Sigmoid colon (tissue), 7 donors: Measurements from ENCODE around the gene STX17. TPM values are rescaled to one million over a fixed set of nuclear protein-coding genes. Genes with fewer than 3 reads are reported as not detected.

Experiments used
- DNase-seq: peaks from one replicate; pipeline ENCODE4 v3.0.0-alpha.2; 2019
- H3K27ac ChIP-seq, 4 donors: fragments of 200-600 bp; sonication (generic); one replicate each; pipeline ENCODE4 v1.5.1; 2016 to 2019; ENCODE audit warnings: mild to moderate bottlenecking in 1 of 4
- H3K27me3 ChIP-seq, 3 donors: fragments of 200-600 bp; sonication (generic); one replicate each; pipeline ENCODE4 v1.5.1; 2019; ENCODE audit warnings: mild to moderate bottlenecking in 1 of 3
- H3K36me3 ChIP-seq, 4 donors: fragments of 200-600 bp; sonication (generic); one replicate each; pipeline ENCODE4 v1.5.1; 2016 to 2019
- H3K4me1 ChIP-seq, 4 donors: fragments of 200-600 bp; sonication (generic); one replicate each; pipeline ENCODE4 v1.5.1; 2017 to 2019
- H3K4me3 ChIP-seq, 4 donors: fragments of 200-600 bp; sonication (generic); one replicate each; pipeline ENCODE4 v1.5.1; 2017 to 2019; ENCODE audit warnings: mild to moderate bottlenecking in 2 of 4, moderate library complexity in 1 of 4
- H3K9me3 ChIP-seq, 4 donors: fragments of 200-600 bp in 3 of 4; sonication (generic) in 3 of 4; one replicate each; pipeline versions ENCODE4 v1.5.1 to v1.6.1; 2013 to 2019
- CTCF ChIP-seq, 4 experiments: fragments of 450-650 bp in 3 of 4; fragments of 200-600 bp in 1 of 4; IDR thresholded peaks; one replicate each; pipeline ENCODE4 v1.5.1; 2016 to 2019; ENCODE audit warnings: antibody characterized with exemption in 4 of 4, mild to moderate bottlenecking in 3 of 4, moderate library complexity in 2 of 4
- EP300 ChIP-seq, 4 donors: sonication (generic); formaldehyde crosslinking; IDR thresholded peaks; one replicate each; pipeline ENCODE4 v1.6.1; 2017; ENCODE audit warnings: antibody characterized with exemption in 4 of 4
- POLR2A ChIP-seq, 2 donors: fragments of 450-650 bp; IDR thresholded peaks; one replicate each; pipeline ENCODE4 v1.6.1; 2016; ENCODE audit warnings: antibody characterized with exemption in 2 of 2, mild to moderate bottlenecking in 2 of 2, moderate library complexity in 2 of 2
- POLR2AphosphoS5 ChIP-seq, 4 donors: sonication (generic); formaldehyde crosslinking; IDR thresholded peaks; one replicate each; pipeline ENCODE4 v1.6.1; 2017; ENCODE audit warnings: antibody characterized with exemption in 4 of 4
- WGBS, 2 donors: extraction: QIAGEN DNeasy Blood & Tissue Kit; methylation state at CpG; one replicate each; pipeline ENCODE4 v1.1.7; 2013; 5-methylcytosine and 5-hydroxymethylcytosine counted together
- intact Hi-C: fragments of 100-400 bp; cut with DNase I; formaldehyde crosslinking; loops from one replicate; pipeline ENCODE4 v1.15.1; 2023
- polyA plus RNA-seq, 3 donors: library from polyadenylated mRNA; stranded (reverse); fragments of 200-250 nt; gene quantifications; one replicate each; pipeline ENCODE4 v1.2.3, GENCODE V29; 2013
- total RNA-seq, 4 donors: library from RNA; depleted of rRNA; stranded (reverse); fragments of >200 nt; gene quantifications; one replicate each; pipeline ENCODE4 v1.1.0, GENCODE V29; 2016
- donor health status: healthy with polysubstance abuse.
- donor health status: Bipolar disorder and iron deficiency.
- donor health status: healthy.

Gene STX17
- total and polyA plus RNA-seq, 7 donors: 10.8 to 63.7 (median 33.4) TPM

DNA sequence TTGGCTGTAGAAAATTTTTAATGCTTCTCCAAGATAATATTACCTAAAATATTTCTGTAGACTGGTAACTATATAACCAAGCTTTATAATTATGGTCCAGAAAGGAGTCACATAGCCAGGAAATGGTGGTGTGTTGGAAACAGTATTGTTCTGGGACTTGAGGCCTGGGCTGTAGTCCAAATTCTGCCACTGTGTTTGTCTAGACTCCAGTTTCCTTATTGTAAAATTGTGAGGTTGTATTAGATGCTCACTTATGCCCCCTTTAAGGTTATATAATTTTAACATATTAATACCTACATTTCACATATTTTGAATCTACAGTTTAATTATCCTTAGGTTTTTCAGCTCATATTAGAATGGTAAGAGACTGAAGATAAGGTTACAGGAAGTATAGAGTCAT lies 42.4 kb downstream of the STX17 start:
- Histone ChIP-seq H3K4me1 (no peaks in the 10 kb centered on the region), H3K9me3 (no peaks in the 10 kb centered on the region), H3K27me3 (no peaks in the 10 kb centered on the region), H3K36me3 (peaks cover 0 to 11% (median 2%) of the 10 kb centered on the region in 4 donors), H3K27ac (no peak overlapping the region), H3K4me3 (no peak overlapping the region)
- DNase-seq: no peak
- TF ChIP-seq POLR2AphosphoS5 (IDR thresholded peaks at IDR 0.05) (no peak), POLR2A (IDR thresholded peaks at IDR 0.05) (no peak), EP300 (IDR thresholded peaks at IDR 0.05) (no peak), CTCF (IDR thresholded peaks at IDR 0.05) (no peak)
- intact Hi-C loops: loop anchor here (5.0 kb wide), 1 partner anchor 68 kb away; no protein-coding TSS in a partner anchor

DNA sequence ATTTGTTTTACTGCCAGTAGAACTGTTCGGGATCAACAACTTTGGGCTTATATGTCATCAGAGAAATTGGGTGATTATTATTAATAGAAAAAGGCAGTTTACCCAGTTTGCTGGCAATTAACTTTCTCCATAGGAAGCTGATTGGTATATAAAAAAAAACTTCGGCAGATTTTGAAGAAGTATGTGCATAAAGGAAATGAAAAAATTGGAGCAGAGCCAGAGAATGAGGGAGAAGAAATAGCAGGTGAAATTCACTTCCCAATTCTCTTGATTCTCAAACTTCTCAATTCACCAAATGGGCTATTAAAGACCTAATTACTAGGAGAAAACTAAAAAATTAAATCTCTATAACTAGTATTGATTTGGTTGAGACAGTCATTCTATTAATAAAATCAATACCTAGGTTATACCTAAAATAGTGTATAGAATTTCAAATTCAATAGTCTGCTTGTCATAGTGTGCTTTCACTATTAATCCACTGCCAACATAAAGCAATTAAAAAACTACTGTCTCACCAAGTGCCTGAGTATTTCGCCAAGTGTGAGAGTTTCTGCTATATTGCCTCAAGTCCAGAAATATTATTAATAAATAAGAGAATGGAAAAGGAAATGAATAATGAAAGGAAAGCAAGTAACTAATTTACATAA lies 47.5 kb downstream of the STX17 start:
- Histone ChIP-seq H3K27me3 (no peaks in the 10 kb centered on the region), H3K9me3 (no peaks in the 10 kb centered on the region), H3K4me3 (no peak overlapping the region), H3K27ac (no peak overlapping the region), H3K4me1 (no peaks in the 10 kb centered on the region), H3K36me3 (peaks cover 0 to 17% (median 2%) of the 10 kb centered on the region in 4 donors)
- 63 to 72% methylated on average over 3 of the region's 3 CpGs for WGBS, 2 donors
- TF ChIP-seq POLR2A (IDR thresholded peaks at IDR 0.05) (no peak), CTCF (IDR thresholded peaks at IDR 0.05) (no peak), EP300 (IDR thresholded peaks at IDR 0.05) (no peak), POLR2AphosphoS5 (IDR thresholded peaks at IDR 0.05) (no peak)
- no peak for DNase-seq
- intact Hi-C loops: no loop called here

DNA sequence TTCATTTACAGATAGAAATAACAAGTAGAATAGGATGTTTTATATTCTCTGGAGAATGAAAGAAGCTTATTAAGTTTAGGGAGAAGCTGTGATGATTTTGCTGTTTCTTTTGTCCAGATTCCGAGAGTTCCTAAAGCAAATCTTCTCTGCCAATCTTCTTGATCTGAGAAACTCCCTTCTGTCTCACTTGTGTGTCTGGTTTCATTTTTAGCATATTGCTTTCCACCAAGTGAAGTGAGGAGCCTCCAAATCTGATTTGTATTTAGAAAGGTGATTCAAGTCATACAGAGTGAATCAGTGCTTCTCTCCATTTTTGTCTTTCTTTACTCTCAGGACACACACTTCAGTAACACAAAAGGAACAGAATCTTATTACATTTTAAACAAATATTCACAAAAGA lies 48.4 kb downstream of the STX17 start:
- Histone ChIP-seq H3K27ac (no peak overlapping the region), H3K9me3 (no peaks in the 10 kb centered on the region), H3K27me3 (no peaks in the 10 kb centered on the region), H3K4me3 (no peak overlapping the region), H3K4me1 (no peaks in the 10 kb centered on the region), H3K36me3 (peaks cover 0 to 17% (median 2%) of the 10 kb centered on the region in 4 donors)
- TF ChIP-seq EP300 (IDR thresholded peaks at IDR 0.05) (no peak), CTCF (IDR thresholded peaks at IDR 0.05) (no peak), POLR2AphosphoS5 (IDR thresholded peaks at IDR 0.05) (no peak), POLR2A (IDR thresholded peaks at IDR 0.05) (no peak)
- intact Hi-C loops: no loop called here
- no peak for DNase-seq
- WGBS, 2 donors: 78 to 92% methylated on average over 1 of the region's 1 CpG

DNA sequence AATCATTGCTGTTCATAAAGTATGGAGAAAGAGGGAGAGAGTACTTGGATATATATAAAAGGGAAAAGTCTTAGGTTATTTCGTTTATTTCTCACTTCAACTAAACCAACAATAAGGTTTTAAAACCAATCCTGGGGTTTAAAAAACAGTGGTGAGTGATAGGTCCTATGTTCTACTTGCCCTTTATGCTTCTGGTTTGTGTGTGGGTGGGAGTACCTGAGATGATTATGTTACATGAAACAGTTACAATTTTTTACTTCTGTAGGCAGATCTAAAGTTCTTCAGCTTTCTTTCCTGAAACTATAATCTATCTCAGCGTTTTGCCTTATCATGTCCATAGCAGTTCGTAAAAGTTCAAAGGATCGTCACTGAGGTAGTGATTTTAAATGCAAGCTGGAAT lies 49.2 kb downstream of the STX17 start:
- intact Hi-C loops: no loop called here
- WGBS, 2 donors: 73 to 79% methylated on average over 4 of the region's 4 CpGs
- no peak overlapping the region for H3K27ac ChIP-seq
- H3K4me3 ChIP-seq: no peak overlapping the region
- no peak for TF ChIP-seq POLR2AphosphoS5 (IDR thresholded peaks at IDR 0.05)
- no peak for TF ChIP-seq EP300 (IDR thresholded peaks at IDR 0.05)
- TF ChIP-seq POLR2A (IDR thresholded peaks at IDR 0.05): no peak
- TF ChIP-seq CTCF (IDR thresholded peaks at IDR 0.05): no peak
- no peak for DNase-seq
- H3K9me3 ChIP-seq: no peaks in the 10 kb centered on the region
- no peaks in the 10 kb centered on the region for H3K27me3 ChIP-seq
- peaks cover 2 to 20% (median 3%) of the 10 kb centered on the region in 4 donors for H3K36me3 ChIP-seq
- H3K4me1 ChIP-seq: no peaks in the 10 kb centered on the region
